ENCODE data around the gene DALRD3. TPM values are rescaled to one million over a fixed set of nuclear protein-coding genes. Genes with fewer than 3 reads are reported as not detected.

DALRD3 gene
- 10 to 100 TPM; 22.0 to 31.4 (median 23.2) TPM for polyA plus RNA-seq
- long read RNA-seq, donor 1 = 0 reads
- long read RNA-seq, donor 2, partial matches to known transcripts = 12 of 67 reads
- long read RNA-seq, donor 2, other reads (novel, unspliced or antisense) = 53 of 67 reads
- long read RNA-seq, donor 3, partial matches to known transcripts = 0 of 4 reads
- long read RNA-seq, donor 3, other reads (novel, unspliced or antisense) = 0 of 4 reads
- long read RNA-seq, donor 4, partial matches to known transcripts = 0 of 1 reads
- long read RNA-seq, donor 4, other reads (novel, unspliced or antisense) = 0 of 1 reads
- long read RNA-seq, donor 5, partial matches to known transcripts = 20 of 46 reads
- long read RNA-seq, donor 5, other reads (novel, unspliced or antisense) = 26 of 46 reads
- long read RNA-seq, donor 6, partial matches to known transcripts = 144 of 218 reads
- long read RNA-seq, donor 6, other reads (novel, unspliced or antisense) = 72 of 218 reads
- long read RNA-seq, donor 7 = 0 reads
- long read RNA-seq, donor 8, partial matches to known transcripts = 0 of 2 reads
- long read RNA-seq, donor 8, other reads (novel, unspliced or antisense) = 0 of 2 reads
- long read RNA-seq, donor 9, partial matches to known transcripts = 0 of 1 reads
- long read RNA-seq, donor 9, other reads (novel, unspliced or antisense) = 0 of 1 reads
- long read RNA-seq, donor 10, partial matches to known transcripts = 184 of 203 reads
- long read RNA-seq, donor 10, other reads (novel, unspliced or antisense) = 16 of 203 reads

- Histone ChIP-seq H3K4me1 (ENCODE audit: control insufficient read depth in 3 of 3, insufficient read depth in 2 of 3, low read depth in 1 of 3, low read length in 2 of 3) (peaks cover 0 to 35% (median 7%) of the 10 kb centered on the region in 3 donors), H3K27ac (ENCODE audit: low read depth in 1 of 3, low read length in 2 of 3) (peak within 1 kb of the TSS; percentile 73 to 100 (median 88)), H3K36me3 (ENCODE audit: control insufficient read depth in 3 of 3, insufficient read depth in 2 of 3, low read depth in 1 of 3, low read length in 3 of 3) (peaks cover 9 to 53% (median 14%) of the 10 kb centered on the region in 3 donors), H3K27me3 (ENCODE audit: control insufficient read depth in 3 of 3, insufficient read depth in 3 of 3, low read length in 3 of 3) (no peaks in the 10 kb centered on the region), H3K4me3 (ENCODE audit: low read depth in 1 of 3, low read length in 3 of 3) (peak within 1 kb of the TSS; percentile 65 to 70 (median 68)), H3K9me3 (ENCODE audit: control insufficient read depth in 2 of 2, insufficient read depth in 1 of 2, low read depth in 1 of 2, low read length in 1 of 2) (no peaks in the 10 kb centered on the region)
- no peak for FAIRE-seq
- WGBS, 3 donors = 0% methylated on average over 76 to 85 of the region's 85 CpGs
- peak; percentile 71 to 90 for DNase-seq
Observed at GRCh38 chr3:49017971-49018706, at the start of gene DALRD3. DALRD3 (minus strand) TSS chr3:49018580; CDS start chr3:49018564, 16 bp downstream.

GRCh38 chr3:49058011-49058410 is 39.6 kb upstream of the DALRD3 start:
- Histone ChIP-seq H3K4me3 (ENCODE audit: low read depth in 1 of 3, low read length in 3 of 3) (no peak overlapping the region), H3K36me3 (ENCODE audit: control insufficient read depth in 3 of 3, insufficient read depth in 2 of 3, low read depth in 1 of 3, low read length in 3 of 3) (peaks cover 11 to 60% (median 25%) of the 10 kb centered on the region in 3 donors), H3K4me1 (ENCODE audit: control insufficient read depth in 3 of 3, insufficient read depth in 2 of 3, low read depth in 1 of 3, low read length in 2 of 3) (no peaks in the 10 kb centered on the region), H3K27ac (ENCODE audit: low read depth in 1 of 3, low read length in 2 of 3) (no peak overlapping the region), H3K27me3 (ENCODE audit: control insufficient read depth in 3 of 3, insufficient read depth in 3 of 3, low read length in 3 of 3) (no peaks in the 10 kb centered on the region), H3K9me3 (ENCODE audit: control insufficient read depth in 2 of 2, insufficient read depth in 1 of 2, low read depth in 1 of 2, low read length in 1 of 2) (no peaks in the 10 kb centered on the region)
- DNase-seq (no peak), FAIRE-seq (no peak)
- WGBS, 3 donors = 89 to 97% (median 96%) methylated on average over 7 of the region's 7 CpGs

DNA sequence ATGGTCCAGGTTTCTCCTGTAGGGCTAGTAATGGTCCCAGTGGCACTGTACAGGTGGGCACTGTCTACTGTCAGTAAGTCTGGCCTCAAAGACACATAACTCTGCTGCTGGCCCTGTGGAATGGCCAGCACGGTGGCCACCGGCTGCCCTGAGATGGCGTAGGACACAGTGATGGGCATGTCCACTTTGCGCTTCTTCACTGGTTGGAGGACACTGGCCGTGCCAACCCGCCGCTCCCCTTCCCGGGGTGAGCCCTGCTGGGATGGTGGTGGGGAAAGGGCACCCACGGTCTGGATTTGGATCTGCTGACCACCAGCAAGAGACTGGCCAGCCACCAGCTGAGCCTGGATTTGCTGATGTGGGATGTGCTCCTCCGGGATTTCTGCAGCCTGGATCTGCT is 38.9 kb upstream of the DALRD3 start:
- Histone ChIP-seq H3K36me3 (ENCODE audit: control insufficient read depth in 3 of 3, insufficient read depth in 2 of 3, low read depth in 1 of 3, low read length in 3 of 3) (peaks cover 11 to 60% (median 27%) of the 10 kb centered on the region in 3 donors), H3K9me3 (ENCODE audit: control insufficient read depth in 2 of 2, insufficient read depth in 1 of 2, low read depth in 1 of 2, low read length in 1 of 2) (no peaks in the 10 kb centered on the region), H3K27me3 (ENCODE audit: control insufficient read depth in 3 of 3, insufficient read depth in 3 of 3, low read length in 3 of 3) (no peaks in the 10 kb centered on the region), H3K4me1 (ENCODE audit: control insufficient read depth in 3 of 3, insufficient read depth in 2 of 3, low read depth in 1 of 3, low read length in 2 of 3) (no peaks in the 10 kb centered on the region), H3K4me3 (ENCODE audit: low read depth in 1 of 3, low read length in 3 of 3) (no peak overlapping the region), H3K27ac (ENCODE audit: low read depth in 1 of 3, low read length in 2 of 3) (no peak overlapping the region)
- DNase-seq = no peak
- 95 to 96% (median 96%) methylated on average over 8 to 10 of the region's 10 CpGs for WGBS, 3 donors
- FAIRE-seq = no peak

DNA sequence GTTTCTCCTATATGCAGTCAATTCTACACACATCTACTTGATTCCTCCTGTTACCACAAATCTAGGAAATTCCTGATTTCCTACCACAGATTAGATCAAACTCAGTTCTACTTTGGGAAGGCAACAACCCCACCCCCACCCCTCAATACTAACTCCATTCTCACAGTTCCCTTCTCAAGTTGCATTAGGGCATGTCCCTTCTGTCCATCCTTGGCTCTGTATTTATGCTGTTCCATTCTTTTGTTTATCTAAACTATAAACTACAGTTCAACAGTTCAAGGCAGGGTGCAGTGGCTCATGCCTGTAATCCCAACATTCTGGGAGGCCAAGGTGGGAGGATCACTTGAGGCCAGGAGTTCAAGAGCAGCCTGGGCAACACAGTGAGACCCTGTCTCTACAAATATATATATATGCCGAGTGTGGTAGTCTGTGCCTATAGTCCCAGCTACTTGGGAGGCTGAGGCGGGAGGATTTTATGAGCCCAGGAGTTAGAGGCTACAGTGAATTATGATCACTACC is 36.0 kb upstream of the DALRD3 start:
- peaks cover 12 to 52% (median 31%) of the 10 kb centered on the region in 3 donors for H3K36me3 ChIP-seq (ENCODE audit: control insufficient read depth in 3 of 3, insufficient read depth in 2 of 3, low read depth in 1 of 3, low read length in 3 of 3)
- H3K27ac ChIP-seq (ENCODE audit: low read depth in 1 of 3, low read length in 2 of 3) = no peak overlapping the region
- WGBS, 3 donors = 94 to 100% (median 98%) methylated on average over 2 of the region's 2 CpGs
- DNase-seq (no peak), FAIRE-seq (no peak)
- no peaks in the 10 kb centered on the region for H3K4me1 ChIP-seq (ENCODE audit: control insufficient read depth in 3 of 3, insufficient read depth in 2 of 3, low read depth in 1 of 3, low read length in 2 of 3)
- no peak overlapping the region for H3K4me3 ChIP-seq (ENCODE audit: low read depth in 1 of 3, low read length in 3 of 3)
- no peaks in the 10 kb centered on the region for H3K27me3 ChIP-seq (ENCODE audit: control insufficient read depth in 3 of 3, insufficient read depth in 3 of 3, low read length in 3 of 3)
- no peaks in the 10 kb centered on the region for H3K9me3 ChIP-seq (ENCODE audit: control insufficient read depth in 2 of 2, insufficient read depth in 1 of 2, low read depth in 1 of 2, low read length in 1 of 2)

- Histone ChIP-seq H3K36me3 (ENCODE audit: control insufficient read depth in 3 of 3, insufficient read depth in 2 of 3, low read depth in 1 of 3, low read length in 3 of 3) (peaks cover 12 to 57% (median 31%) of the 10 kb centered on the region in 3 donors), H3K9me3 (ENCODE audit: control insufficient read depth in 2 of 2, insufficient read depth in 1 of 2, low read depth in 1 of 2, low read length in 1 of 2) (no peaks in the 10 kb centered on the region), H3K27me3 (ENCODE audit: control insufficient read depth in 3 of 3, insufficient read depth in 3 of 3, low read length in 3 of 3) (no peaks in the 10 kb centered on the region), H3K27ac (ENCODE audit: low read depth in 1 of 3, low read length in 2 of 3) (no peak overlapping the region), H3K4me1 (ENCODE audit: control insufficient read depth in 3 of 3, insufficient read depth in 2 of 3, low read depth in 1 of 3, low read length in 2 of 3) (no peaks in the 10 kb centered on the region), H3K4me3 (ENCODE audit: low read depth in 1 of 3, low read length in 3 of 3) (no peak overlapping the region)
- DNase-seq = no peak
- WGBS, 3 donors = 85 to 96% (median 95%) methylated on average over 1 of the region's 1 CpG
- FAIRE-seq = no peak
Observed at GRCh38 chr3:49053543-49053942, 35.2 kb upstream of the DALRD3 start.

- Histone ChIP-seq H3K36me3 (ENCODE audit: control insufficient read depth in 3 of 3, insufficient read depth in 2 of 3, low read depth in 1 of 3, low read length in 3 of 3) (peaks cover 0 to 80% (median 25%) of the 10 kb centered on the region in 3 donors), H3K27ac (ENCODE audit: low read depth in 1 of 3, low read length in 2 of 3) (no peak overlapping the region), H3K4me1 (ENCODE audit: control insufficient read depth in 3 of 3, insufficient read depth in 2 of 3, low read depth in 1 of 3, low read length in 2 of 3) (no peaks in the 10 kb centered on the region), H3K4me3 (ENCODE audit: low read depth in 1 of 3, low read length in 3 of 3) (no peak overlapping the region), H3K9me3 (ENCODE audit: control insufficient read depth in 2 of 2, insufficient read depth in 1 of 2, low read depth in 1 of 2, low read length in 1 of 2) (no peaks in the 10 kb centered on the region), H3K27me3 (ENCODE audit: control insufficient read depth in 3 of 3, insufficient read depth in 3 of 3, low read length in 3 of 3) (no peaks in the 10 kb centered on the region)
- 91 to 98% (median 93%) methylated on average over 3 of the region's 3 CpGs for WGBS, 3 donors
- DNase-seq (no peak), FAIRE-seq (no peak)
Observed at GRCh38 chr3:49035281-49035680, 16.9 kb upstream of the DALRD3 start.

DNA sequence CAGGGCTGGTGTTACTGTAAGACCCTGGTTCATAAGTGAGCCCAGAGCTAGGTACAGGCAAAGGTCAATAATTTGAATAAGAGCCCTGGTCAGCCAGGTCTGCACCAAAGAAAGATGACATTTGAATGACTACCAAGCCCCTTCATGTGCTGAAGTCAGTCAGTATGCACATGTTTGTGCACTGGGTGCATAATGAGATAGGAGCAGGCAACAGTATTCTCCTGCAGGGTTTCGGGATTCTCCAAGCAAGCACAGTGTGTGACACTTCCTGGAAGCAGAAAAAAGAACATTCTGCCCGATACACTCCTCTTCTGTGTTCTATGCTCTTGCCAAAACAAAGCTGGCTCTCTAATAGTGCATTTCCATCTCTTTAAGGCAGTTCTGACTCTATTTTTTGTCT is 16.3 kb upstream of the DALRD3 start:
- DNase-seq (no peak), FAIRE-seq (no peak)
- Histone ChIP-seq H3K27me3 (ENCODE audit: control insufficient read depth in 3 of 3, insufficient read depth in 3 of 3, low read length in 3 of 3) (no peaks in the 10 kb centered on the region), H3K27ac (ENCODE audit: low read depth in 1 of 3, low read length in 2 of 3) (no peak overlapping the region), H3K4me3 (ENCODE audit: low read depth in 1 of 3, low read length in 3 of 3) (no peak overlapping the region), H3K4me1 (ENCODE audit: control insufficient read depth in 3 of 3, insufficient read depth in 2 of 3, low read depth in 1 of 3, low read length in 2 of 3) (no peaks in the 10 kb centered on the region), H3K36me3 (ENCODE audit: control insufficient read depth in 3 of 3, insufficient read depth in 2 of 3, low read depth in 1 of 3, low read length in 3 of 3) (peaks cover 0 to 80% (median 22%) of the 10 kb centered on the region in 3 donors), H3K9me3 (ENCODE audit: control insufficient read depth in 2 of 2, insufficient read depth in 1 of 2, low read depth in 1 of 2, low read length in 1 of 2) (no peaks in the 10 kb centered on the region)
- WGBS, 3 donors = 90 to 100% (median 97%) methylated on average over 2 of the region's 2 CpGs

Measured in small intestine (tissue), 16 donors.